Measurements from ENCODE around the gene NLGN3. TPM values are rescaled to one million over a fixed set of nuclear protein-coding genes. Genes with fewer than 3 reads are reported as not detected.

The NLGN3 gene
- total and polyA plus RNA-seq, 2 donors (not counting 1 experiment from before 2014, with no cell fraction given), result 0.41 to 0.83 TPM

DNA sequence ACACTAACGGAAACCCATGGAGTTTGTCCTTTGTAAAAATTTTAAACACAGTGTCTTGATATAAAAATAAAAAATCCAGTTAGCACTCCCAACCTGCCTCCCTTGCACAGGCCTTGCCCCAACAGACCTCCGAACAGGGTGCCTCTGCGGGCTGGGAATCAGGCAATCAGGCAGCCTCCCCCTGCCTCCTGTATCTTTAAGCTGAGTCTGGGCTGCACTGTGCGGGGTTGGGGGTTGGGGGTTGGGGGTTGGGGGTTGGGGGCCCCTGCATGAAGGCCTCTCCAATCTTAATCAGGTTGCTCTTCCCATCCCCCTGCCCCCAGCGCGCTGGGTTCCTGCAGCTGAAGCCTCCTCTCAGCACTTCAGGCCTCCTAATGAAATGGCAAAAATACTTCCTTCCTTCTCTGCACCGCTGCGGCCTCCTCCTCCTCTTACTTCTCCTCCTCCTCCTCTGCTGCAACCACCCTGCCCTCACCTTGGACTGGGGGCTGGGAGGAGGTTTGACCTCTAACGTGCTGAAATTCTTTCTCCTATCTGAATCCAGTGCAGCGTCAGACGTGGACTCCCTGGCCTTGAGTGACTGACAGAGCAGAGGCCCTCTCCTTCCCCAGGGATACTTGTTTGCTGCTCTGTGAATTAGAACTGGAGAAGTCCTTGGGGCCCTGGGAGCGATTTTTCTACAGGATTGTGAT, 26.6 kb downstream of the NLGN3 start:
- Histone ChIP-seq H3K79me2 (ENCODE audit: control insufficient read depth, insufficient read depth, low read length) (no peaks in the 10 kb centered on the region), H3K4me1 (ENCODE audit: control insufficient read depth, extremely low read depth, insufficient read depth, low read length) (no peaks in the 10 kb centered on the region), H3K9ac (ENCODE audit: insufficient read depth, low read length) (no peak overlapping the region), H3K27ac (ENCODE audit: insufficient read depth, low read length) (no peak overlapping the region), H3K27me3 (ENCODE audit: control insufficient read depth, insufficient read depth, low read length) (no peaks in the 10 kb centered on the region), H3K4me2 (ENCODE audit: extremely low read depth, insufficient read depth, low read length) (no peak overlapping the region), H2AFZ (ENCODE audit: low read length) (no peak overlapping the region), H3K4me3 (replicated peaks in 1 of 4; ENCODE audit: control extremely low read depth in 1 of 4, insufficient read depth in 1 of 4, low read depth in 3 of 4, low read length in 4 of 4) (no peak overlapping the region), H3K36me3 (ENCODE audit: control insufficient read depth, insufficient read depth, low read length) (no peaks in the 10 kb centered on the region), H4K20me1 (ENCODE audit: control insufficient read depth, extremely low read depth, insufficient read depth, low read length) (no peaks in the 10 kb centered on the region), H3K9me3 (ENCODE audit: control insufficient read depth, insufficient read depth, low read depth, low read length) (no peaks in the 10 kb centered on the region)
- TF ChIP-seq EZH2 (IDR thresholded peaks at IDR 0.05; ENCODE audit: low read length, missing control alignments), result no peak
- TF ChIP-seq, protein P1, sequence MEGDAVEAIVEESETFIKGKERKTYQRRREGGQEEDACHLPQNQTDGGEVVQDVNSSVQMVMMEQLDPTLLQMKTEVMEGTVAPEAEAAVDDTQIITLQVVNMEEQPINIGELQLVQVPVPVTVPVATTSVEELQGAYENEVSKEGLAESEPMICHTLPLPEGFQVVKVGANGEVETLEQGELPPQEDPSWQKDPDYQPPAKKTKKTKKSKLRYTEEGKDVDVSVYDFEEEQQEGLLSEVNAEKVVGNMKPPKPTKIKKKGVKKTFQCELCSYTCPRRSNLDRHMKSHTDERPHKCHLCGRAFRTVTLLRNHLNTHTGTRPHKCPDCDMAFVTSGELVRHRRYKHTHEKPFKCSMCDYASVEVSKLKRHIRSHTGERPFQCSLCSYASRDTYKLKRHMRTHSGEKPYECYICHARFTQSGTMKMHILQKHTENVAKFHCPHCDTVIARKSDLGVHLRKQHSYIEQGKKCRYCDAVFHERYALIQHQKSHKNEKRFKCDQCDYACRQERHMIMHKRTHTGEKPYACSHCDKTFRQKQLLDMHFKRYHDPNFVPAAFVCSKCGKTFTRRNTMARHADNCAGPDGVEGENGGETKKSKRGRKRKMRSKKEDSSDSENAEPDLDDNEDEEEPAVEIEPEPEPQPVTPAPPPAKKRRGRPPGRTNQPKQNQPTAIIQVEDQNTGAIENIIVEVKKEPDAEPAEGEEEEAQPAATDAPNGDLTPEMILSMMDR (conservative IDR thresholded peaks at IDR 0.05 in 1 of 2, IDR thresholded peaks at IDR 0.05 in 1 of 2; ENCODE audit: low read depth in 1 of 2, low read length in 2 of 2), result no peak
- DNase-seq (ENCODE audit: low read depth in 2 of 2), result no peak

DNA sequence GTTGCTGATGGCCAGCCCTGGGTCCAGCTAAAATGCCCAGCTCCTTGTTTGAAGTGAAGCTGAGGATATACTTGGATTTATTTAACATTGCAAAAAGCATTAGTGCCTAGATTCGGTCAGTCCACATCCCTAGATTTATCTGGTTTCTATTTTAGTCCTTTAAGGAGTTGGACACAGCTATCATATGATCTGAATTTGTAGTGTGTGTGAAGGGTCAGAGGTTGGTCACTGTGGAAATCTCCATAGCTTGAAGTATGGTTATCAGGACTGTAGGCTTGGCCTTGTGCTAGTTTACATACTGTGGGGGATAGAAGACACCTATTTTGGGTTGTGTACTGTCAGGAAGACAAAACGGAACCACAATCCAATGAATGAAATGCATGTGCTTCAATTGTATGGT, 28.8 kb downstream of the NLGN3 start:
- Histone ChIP-seq H2AFZ (ENCODE audit: low read length) (no peak overlapping the region), H3K4me1 (ENCODE audit: control insufficient read depth, extremely low read depth, insufficient read depth, low read length) (no peaks in the 10 kb centered on the region), H4K20me1 (ENCODE audit: control insufficient read depth, extremely low read depth, insufficient read depth, low read length) (no peaks in the 10 kb centered on the region), H3K9me3 (ENCODE audit: control insufficient read depth, insufficient read depth, low read depth, low read length) (no peaks in the 10 kb centered on the region), H3K9ac (ENCODE audit: insufficient read depth, low read length) (no peak overlapping the region), H3K27me3 (ENCODE audit: control insufficient read depth, insufficient read depth, low read length) (no peaks in the 10 kb centered on the region), H3K36me3 (ENCODE audit: control insufficient read depth, insufficient read depth, low read length) (no peaks in the 10 kb centered on the region), H3K4me3 (replicated peaks in 1 of 4; ENCODE audit: control extremely low read depth in 1 of 4, insufficient read depth in 1 of 4, low read depth in 3 of 4, low read length in 4 of 4) (no peak overlapping the region), H3K79me2 (ENCODE audit: control insufficient read depth, insufficient read depth, low read length) (no peaks in the 10 kb centered on the region), H3K27ac (ENCODE audit: insufficient read depth, low read length) (no peak overlapping the region), H3K4me2 (ENCODE audit: extremely low read depth, insufficient read depth, low read length) (no peak overlapping the region)
- no peak for DNase-seq (ENCODE audit: low read depth in 2 of 2)
- TF ChIP-seq EZH2 (IDR thresholded peaks at IDR 0.05; ENCODE audit: low read length, missing control alignments), result no peak
- TF ChIP-seq, protein P1 (conservative IDR thresholded peaks at IDR 0.05 in 1 of 2, IDR thresholded peaks at IDR 0.05 in 1 of 2; ENCODE audit: low read depth in 1 of 2, low read length in 2 of 2), result no peak

- Histone ChIP-seq H3K36me3 (ENCODE audit: control insufficient read depth, insufficient read depth, low read length) (no peaks in the 10 kb centered on the region), H3K27me3 (ENCODE audit: control insufficient read depth, insufficient read depth, low read length) (no peaks in the 10 kb centered on the region), H4K20me1 (ENCODE audit: control insufficient read depth, extremely low read depth, insufficient read depth, low read length) (no peaks in the 10 kb centered on the region), H2AFZ (ENCODE audit: low read length) (no peak overlapping the region), H3K79me2 (ENCODE audit: control insufficient read depth, insufficient read depth, low read length) (no peaks in the 10 kb centered on the region), H3K27ac (ENCODE audit: insufficient read depth, low read length) (no peak overlapping the region), H3K4me3 (replicated peaks in 1 of 4; ENCODE audit: control extremely low read depth in 1 of 4, insufficient read depth in 1 of 4, low read depth in 3 of 4, low read length in 4 of 4) (no peak overlapping the region), H3K9me3 (ENCODE audit: control insufficient read depth, insufficient read depth, low read depth, low read length) (no peaks in the 10 kb centered on the region), H3K4me1 (ENCODE audit: control insufficient read depth, extremely low read depth, insufficient read depth, low read length) (no peaks in the 10 kb centered on the region), H3K9ac (ENCODE audit: insufficient read depth, low read length) (no peak overlapping the region), H3K4me2 (ENCODE audit: extremely low read depth, insufficient read depth, low read length) (no peak overlapping the region)
- DNase-seq (ENCODE audit: low read depth in 2 of 2), result no peak
- no peak for TF ChIP-seq EZH2 (IDR thresholded peaks at IDR 0.05; ENCODE audit: low read length, missing control alignments)
- TF ChIP-seq, protein P1 (conservative IDR thresholded peaks at IDR 0.05 in 1 of 2, IDR thresholded peaks at IDR 0.05 in 1 of 2; ENCODE audit: low read depth in 1 of 2, low read length in 2 of 2), result no peak
These were observed 30.2 kb downstream of the NLGN3 start for GRCh38 chrX:71174795-71175194.

Data from fibroblast of lung (primary cell).